HCT116 (cell line): ENCODE measurements around the gene PTPRC. TPM values are rescaled to one million over a fixed set of nuclear protein-coding genes. Genes with fewer than 3 reads are reported as not detected.

ENCODE experiments used
- ATAC-seq: fragments of 200-7000 bp; cut with Tn5 transposase; 2 replicates; pipeline ENCODE4 v1.9.1; 2020; ENCODE audit warnings: mild to moderate bottlenecking, moderate library complexity
- BruUV-seq: library from RNA; stranded (reverse); fragments of 400-500 nt; replicated peaks from 2 replicates; lab custom pipeline; 2021; lab: Mats Ljungman, UMichigan
- CTCF ChIA-PET: fragments of 300-600 bp; sonication (Branson Sonifier 250); formaldehyde crosslinking; loops from one replicate; lab custom pipeline; 2021; ENCODE audit warnings: antibody characterized with exemption; lab: Charles Lee
- POLR2A ChIA-PET: fragments of 300-600, 350-600 bp; sonication (Branson Sonifier 250); formaldehyde crosslinking; loops from one replicate; lab custom pipeline; 2021; ENCODE audit warnings: antibody characterized with exemption; lab: Charles Lee
- RAD21 ChIA-PET, 2 experiments: fragments of 300-600 bp; sonication (Branson Sonifier 250); formaldehyde crosslinking; loops; one replicate each; lab custom pipeline; 2023; ENCODE audit warnings: low total read pairs in 2 of 2; ENCODE audit not compliant: uncharacterized antibody in 2 of 2, unreplicated experiment in 2 of 2, low non-redundant PET in 1 of 2; lab: Charles Lee
- DNase-seq: peaks from one replicate; pipeline ENCODE4 v3.0.0-alpha.2; 2010; ENCODE audit warnings: low read depth, low spot score
- H2AFZ ChIP-seq: fragments of 200-600 bp; shearing (Covaris generic), sonication (generic); 2 replicates; pipeline ENCODE4 v1.6.1; 2017; ENCODE audit warnings: low read depth, mixed run types, mixed read lengths, antibody characterized with exemption, low read length; ENCODE audit not compliant: poor library complexity, severe bottlenecking
- H3K27ac ChIP-seq: 2 replicates; pipeline ENCODE4 v1.5.1; 2012; ENCODE audit warnings: low read depth, low read length
- H3K27me3 ChIP-seq: fragments of 200-600 bp; sonication (generic); 2 replicates; pipeline ENCODE4 v1.6.1; 2016; ENCODE audit warnings: mixed run types, low read length, mixed read lengths; ENCODE audit not compliant: insufficient read depth
- H3K36me3 ChIP-seq, 2 experiments: fragments of 200-500 bp in 1 of 2; fragments of 200-600 bp in 1 of 2; sonication (Bioruptor generic) in 1 of 2; sonication (generic) in 1 of 2; 2 replicates each; pipeline versions ENCODE4 v1.5.1 to v1.6.1; 2014 to 2016; ENCODE audit warnings: low read length in 2 of 2, inconsistent platforms in 1 of 2, mixed read lengths in 1 of 2, mixed run types in 1 of 2; ENCODE audit not compliant: insufficient read depth in 2 of 2, control insufficient read depth in 1 of 2
- H3K4me1 ChIP-seq, 2 experiments: fragments of 200-600 bp in 1 of 2; sonication (generic) in 1 of 2; 2 replicates each; pipeline versions ENCODE4 v1.5.1 to v1.6.1; 2012 to 2017; ENCODE audit warnings: low read length in 2 of 2, inconsistent platforms in 1 of 2, mild to moderate bottlenecking in 1 of 2, mixed read lengths in 1 of 2, mixed run types in 1 of 2, moderate library complexity in 1 of 2; ENCODE audit not compliant: insufficient read depth in 2 of 2, control insufficient read depth in 1 of 2
- H3K4me2 ChIP-seq: fragments of 200-600 bp; sonication (generic); 2 replicates; pipeline ENCODE4 v1.6.1; 2017; ENCODE audit warnings: mixed run types, low read length, mixed read lengths
- H3K4me3 ChIP-seq, 2 experiments: fragments of 200-600 bp in 1 of 2; sonication (generic) in 1 of 2; replicated peaks in 1 of 2; 2 replicates each; pipeline ENCODE4 v1.5.1; 2011 to 2016; ENCODE audit warnings: low read length in 2 of 2, control low read depth in 1 of 2, low read depth in 1 of 2, mild to moderate bottlenecking in 1 of 2, mixed read lengths in 1 of 2, mixed run types in 1 of 2
- H3K79me2 ChIP-seq: fragments of 200-600 bp; sonication (generic); 2 replicates; pipeline ENCODE4 v1.6.1; 2017; ENCODE audit warnings: mild to moderate bottlenecking, mixed run types, low read length, moderate library complexity, mixed read lengths; ENCODE audit not compliant: insufficient read depth
- H3K9ac ChIP-seq: fragments of 200-600 bp; sonication (generic); 2 replicates; pipeline ENCODE4 v1.6.1; 2016; ENCODE audit warnings: low read length, mixed read lengths
- H3K9me2 ChIP-seq: fragments of 200-600 bp; sonication (generic), shearing (Covaris generic); 2 replicates; pipeline ENCODE4 v1.6.1; 2017; ENCODE audit warnings: mixed run types, mild to moderate bottlenecking, moderate library complexity; ENCODE audit not compliant: insufficient read depth
- H3K9me3 ChIP-seq, 2 experiments: fragments of 200-500 bp in 1 of 2; fragments of 200-600 bp in 1 of 2; sonication (Bioruptor generic) in 1 of 2; sonication (generic) in 1 of 2; 2 replicates each; pipeline ENCODE4 v1.6.1; 2014 to 2017; ENCODE audit warnings: low read length in 2 of 2, mixed read lengths in 2 of 2, inconsistent platforms in 1 of 2, low read depth in 1 of 2, mild to moderate bottlenecking in 1 of 2, mixed run types in 1 of 2, moderate library complexity in 1 of 2; ENCODE audit not compliant: control insufficient read depth in 1 of 2, insufficient read depth in 1 of 2
- H4K20me1 ChIP-seq: fragments of 200-600 bp; sonication (generic), shearing (Covaris generic); 2 replicates; pipeline ENCODE4 v1.6.1; 2017; ENCODE audit warnings: mixed run types, mild to moderate bottlenecking, moderate library complexity; ENCODE audit not compliant: insufficient read depth
- CBX3 ChIP-seq: IDR thresholded peaks from 2 replicates; pipeline ENCODE4 v1.6.1; 2012; ENCODE audit warnings: low read depth
- CEBPB ChIP-seq: IDR thresholded peaks from 2 replicates; pipeline ENCODE4 v1.6.1; 2012; ENCODE audit warnings: low read depth
- EZH2 ChIP-seq: fragments of 200-600 bp; sonication (generic); IDR thresholded peaks from 2 replicates; pipeline ENCODE4 v1.6.1; 2017; ENCODE audit warnings: antibody characterized with exemption, mixed run types
- EZH2phosphoT487 ChIP-seq: fragments of 200-600 bp; IDR thresholded peaks from 2 replicates; pipeline ENCODE4 v1.6.1; 2018; ENCODE audit warnings: antibody characterized with exemption, borderline replicate concordance
- JUND ChIP-seq: IDR thresholded peaks from 2 replicates; pipeline ENCODE4 v1.6.1; 2012
- POLR2A ChIP-seq: IDR thresholded peaks from 2 replicates; pipeline ENCODE4 v1.7.0; 2011; ENCODE audit warnings: borderline replicate concordance; ENCODE audit not compliant: insufficient read depth, insufficient read length; ENCODE audit errors: extremely low read depth
- RAD21 ChIP-seq: IDR thresholded peaks from 2 replicates; pipeline ENCODE4 v1.6.1; 2012; ENCODE audit warnings: low read depth, mild to moderate bottlenecking
- SIN3A ChIP-seq: IDR thresholded peaks from 2 replicates; pipeline ENCODE4 v1.6.1; 2012; ENCODE audit warnings: low read depth
- SP1 ChIP-seq: IDR thresholded peaks from 2 replicates; pipeline ENCODE4 v1.6.1; 2012; ENCODE audit warnings: low read depth
- TCF7L2 ChIP-seq: IDR thresholded peaks from 2 replicates; pipeline ENCODE4 v1.7.0; 2011; ENCODE audit warnings: borderline replicate concordance, inconsistent platforms; ENCODE audit not compliant: insufficient read depth, insufficient read length; ENCODE audit errors: extremely low read depth
- YY1 ChIP-seq: IDR thresholded peaks from 2 replicates; pipeline ENCODE4 v1.6.1; 2011; ENCODE audit warnings: low read length, low read depth, moderate library complexity, mild to moderate bottlenecking; ENCODE audit not compliant: insufficient replicate concordance; ENCODE audit errors: extremely low read depth
- ZFX ChIP-seq: fragments of 450-650 bp; IDR thresholded peaks from 2 replicates; pipeline ENCODE4 v1.6.1; 2017
- intact Hi-C: fragments of 100-400 bp; cut with micrococcal nuclease; formaldehyde crosslinking; loops from 2 replicates; pipeline ENCODE4 v1.10.0; 2022
- total RNA-seq: library from RNA; stranded (reverse); gene quantifications from one replicate; pipeline ENCODE4 v1.2.1, GENCODE V29; 2021; ENCODE audit not compliant: unreplicated experiment
- TF ChIP-seq, protein P1 (sequence below): IDR thresholded peaks from 2 replicates; pipeline ENCODE4 v1.6.1; 2012
- TF ChIP-seq, protein P2 (sequence below), 3 experiments: fragments of 200-600 bp in 1 of 3; sonication (generic) in 1 of 3; IDR thresholded peaks in 2 of 3; conservative IDR thresholded peaks in 1 of 3; 2 replicates each; pipeline ENCODE4 v1.5.1; 2012 to 2017; ENCODE audit warnings: low read depth in 2 of 3, low read length in 2 of 3, antibody characterized with exemption in 1 of 3, borderline replicate concordance in 1 of 3, control low read depth in 1 of 3, mild to moderate bottlenecking in 1 of 3, mixed read lengths in 1 of 3, mixed run types in 1 of 3, moderate library complexity in 1 of 3; ENCODE audit not compliant: insufficient read depth in 1 of 3

PTPRC gene
- total RNA-seq, 1 experiment from 2014 or later = 1.2 TPM

DNA sequence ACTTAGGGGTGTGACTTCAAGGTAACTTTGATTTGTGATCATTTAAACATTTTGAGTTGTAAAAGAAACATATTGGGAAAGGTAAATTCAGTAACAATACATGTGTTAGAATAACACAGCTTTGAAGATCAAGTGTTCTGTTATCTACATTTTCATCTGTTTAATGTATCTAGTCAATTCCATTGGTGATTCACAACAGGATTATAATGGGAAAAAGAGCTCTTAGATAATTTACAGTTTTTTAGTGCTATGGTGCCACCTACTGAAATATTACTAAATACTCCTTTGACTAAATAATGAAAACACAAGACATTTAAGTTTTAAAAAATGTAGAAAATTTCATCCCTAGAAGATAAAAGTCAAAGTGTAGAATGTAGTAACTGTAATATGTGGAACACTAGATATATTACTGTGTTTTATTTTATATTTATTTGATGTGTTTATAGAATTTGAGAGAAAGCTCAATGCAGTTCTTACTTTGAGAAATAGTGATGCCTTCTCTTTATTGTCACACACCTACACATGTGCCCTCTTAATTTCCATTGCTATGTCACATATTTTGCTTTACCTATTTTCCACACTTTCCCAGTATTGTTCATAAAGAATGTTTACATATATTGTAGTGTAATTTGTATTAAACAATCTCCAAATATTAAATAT, 47.4 kb downstream of the PTPRC start:
- BruUV-seq = no TSS peak
- TF ChIP-seq, protein P1, sequence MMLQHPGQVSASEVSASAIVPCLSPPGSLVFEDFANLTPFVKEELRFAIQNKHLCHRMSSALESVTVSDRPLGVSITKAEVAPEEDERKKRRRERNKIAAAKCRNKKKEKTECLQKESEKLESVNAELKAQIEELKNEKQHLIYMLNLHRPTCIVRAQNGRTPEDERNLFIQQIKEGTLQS = no peak
- TF ChIP-seq JUND (no peak), RAD21 (peak; percentile 69)
- TF ChIP-seq, protein P2, sequence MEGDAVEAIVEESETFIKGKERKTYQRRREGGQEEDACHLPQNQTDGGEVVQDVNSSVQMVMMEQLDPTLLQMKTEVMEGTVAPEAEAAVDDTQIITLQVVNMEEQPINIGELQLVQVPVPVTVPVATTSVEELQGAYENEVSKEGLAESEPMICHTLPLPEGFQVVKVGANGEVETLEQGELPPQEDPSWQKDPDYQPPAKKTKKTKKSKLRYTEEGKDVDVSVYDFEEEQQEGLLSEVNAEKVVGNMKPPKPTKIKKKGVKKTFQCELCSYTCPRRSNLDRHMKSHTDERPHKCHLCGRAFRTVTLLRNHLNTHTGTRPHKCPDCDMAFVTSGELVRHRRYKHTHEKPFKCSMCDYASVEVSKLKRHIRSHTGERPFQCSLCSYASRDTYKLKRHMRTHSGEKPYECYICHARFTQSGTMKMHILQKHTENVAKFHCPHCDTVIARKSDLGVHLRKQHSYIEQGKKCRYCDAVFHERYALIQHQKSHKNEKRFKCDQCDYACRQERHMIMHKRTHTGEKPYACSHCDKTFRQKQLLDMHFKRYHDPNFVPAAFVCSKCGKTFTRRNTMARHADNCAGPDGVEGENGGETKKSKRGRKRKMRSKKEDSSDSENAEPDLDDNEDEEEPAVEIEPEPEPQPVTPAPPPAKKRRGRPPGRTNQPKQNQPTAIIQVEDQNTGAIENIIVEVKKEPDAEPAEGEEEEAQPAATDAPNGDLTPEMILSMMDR (IDR thresholded peaks at IDR 0.05 in 2 of 3, conservative IDR thresholded peaks at IDR 0.05 in 1 of 3; ENCODE audit: borderline replicate concordance in 1 of 3, insufficient read depth in 1 of 3, low read depth in 2 of 3, low read length in 2 of 3) = peak in 2 of 3 experiments; percentile 47 to 52; a peak in 3 of 6 replicates
- no peaks in the 10 kb centered on the region for H3K79me2 ChIP-seq
- no peaks in the 10 kb centered on the region for H3K9me3 ChIP-seq
- ATAC-seq (no peak; the same call in 1 of the 2 replicates), DNase-seq (peak; percentile 26)
- H3K9ac ChIP-seq = no peak overlapping the region
- ChIA-PET CTCF (interaction anchor here (0.6 to 1.4 kb wide), 15 partner anchors 9 to 1286 kb away, joined by 3 to 9 read pairs (median 3); no protein-coding TSS in a partner anchor), RAD21 (interaction anchor here in 1 of 2 experiments (1.2 kb wide), 1 partner anchor 221 kb away, joined by 3 read pairs; no protein-coding TSS in a partner anchor), POLR2A (no interaction called here)
- H3K36me3 ChIP-seq = no peaks in the 10 kb centered on the region
- intact Hi-C loops = loop anchor here (5.0 to 10.0 kb wide), 4 partner anchors 219 to 1169 kb away; no protein-coding TSS in a partner anchor
- no peak overlapping the region for H3K4me3 ChIP-seq
- H3K4me2 ChIP-seq = no peak overlapping the region
- no peaks in the 10 kb centered on the region for H4K20me1 ChIP-seq
- H3K27me3 ChIP-seq = no peaks in the 10 kb centered on the region
- H3K4me1 ChIP-seq = no peaks in the 10 kb centered on the region
- no peaks in the 10 kb centered on the region for H3K9me2 ChIP-seq
- H3K27ac ChIP-seq = no peak overlapping the region
- H2AFZ ChIP-seq = peak overlapping the region; percentile 56

DNA sequence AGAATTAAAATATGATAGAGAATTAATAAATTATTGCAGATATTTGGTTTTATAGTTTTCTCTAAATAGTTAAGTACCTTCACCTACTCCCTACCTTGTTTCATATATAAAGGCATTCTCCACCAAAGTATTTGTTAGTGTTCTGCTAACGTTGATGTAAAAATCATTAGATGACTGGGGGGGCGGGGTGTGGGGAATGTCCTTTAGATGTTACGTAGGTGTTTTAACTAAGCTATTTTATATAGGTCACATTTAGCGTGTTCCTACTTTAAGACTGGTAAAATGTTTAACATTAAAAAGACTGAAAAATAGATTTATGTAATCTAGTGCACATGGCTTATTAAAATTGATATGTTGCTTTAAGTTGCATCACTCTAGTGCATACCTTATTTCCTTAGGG, 48.6 kb downstream of the PTPRC start:
- TF ChIP-seq POLR2A (no peak), SP1 (no peak), SIN3A (no peak), CEBPB (no peak), CBX3 (no peak), ZFX (no peak), EZH2phosphoT487 (no peak), YY1 (no peak), TCF7L2 (no peak), EZH2 (no peak)
- TF ChIP-seq, all 23 proteins: peak for 0
- RAD21 ChIA-PET = no interaction called here
- POLR2A ChIA-PET = no interaction called here
- Histone ChIP-seq H3K9me3 (no peaks in the 10 kb centered on the region), H3K27ac (no peak overlapping the region), H3K4me2 (no peak overlapping the region), H3K9me2 (no peaks in the 10 kb centered on the region), H3K4me1 (no peaks in the 10 kb centered on the region), H3K79me2 (no peaks in the 10 kb centered on the region), H3K36me3 (no peaks in the 10 kb centered on the region), H4K20me1 (no peaks in the 10 kb centered on the region), H2AFZ (no peak overlapping the region), H3K27me3 (no peaks in the 10 kb centered on the region), H3K4me3 (no peak overlapping the region), H3K9ac (no peak overlapping the region)
- no TSS peak for BruUV-seq
- intact Hi-C loops = loop anchor here (5.0 to 10.0 kb wide), 4 partner anchors 220 to 1170 kb away; no protein-coding TSS in a partner anchor
- CTCF ChIA-PET = interaction anchor here (1.1 kb wide), 1 partner anchor 1166 kb away, joined by 3 read pairs; no protein-coding TSS in a partner anchor
- no peak for DNase-seq
- no peak for ATAC-seq
